Neural cell (in vitro differentiated cells): ENCODE results near the gene MOCOS. TPM values are rescaled to one million over a fixed set of nuclear protein-coding genes. Genes with fewer than 3 reads are reported as not detected.

ENCODE experiments used
- H2AFZ ChIP-seq: fragments of 200-600, 300-800 bp; sonication (generic), shearing (Covaris generic); 2 replicates; pipeline ENCODE4 v1.6.0; 2014; ENCODE audit warnings: low read depth, mild to moderate bottlenecking, antibody characterized with exemption, low read length, moderate library complexity
- H3F3A ChIP-seq: fragments of 200-600 bp; shearing (Covaris generic); 2 replicates; pipeline ENCODE4 v1.6.1; 2016; ENCODE audit warnings: mild to moderate bottlenecking, moderate library complexity, mixed read lengths, antibody characterized with exemption, low read length; ENCODE audit not compliant: insufficient read depth, poor library complexity, severe bottlenecking
- H3K27ac ChIP-seq: fragments of 200-600, 300-800 bp; sonication (generic), shearing (Covaris generic); 2 replicates; pipeline ENCODE4 v1.5.1; 2014; ENCODE audit warnings: mild to moderate bottlenecking, low read length, moderate library complexity
- H3K27me3 ChIP-seq: fragments of 300-800, 200-600 bp; sonication (generic), shearing (Covaris generic); 2 replicates; pipeline ENCODE4 v1.6.0; 2014; ENCODE audit warnings: mild to moderate bottlenecking, low read depth, low read length, moderate library complexity; ENCODE audit not compliant: insufficient read depth
- H3K36me3 ChIP-seq: fragments of 300-800, 200-600 bp; sonication (generic), shearing (Covaris generic); 2 replicates; pipeline ENCODE4 v1.5.1; 2014; ENCODE audit warnings: mild to moderate bottlenecking, antibody characterized with exemption, low read length, moderate library complexity; ENCODE audit not compliant: insufficient read depth
- H3K4me2 ChIP-seq: fragments of 300-800, 200-600 bp; sonication (generic), shearing (Covaris generic); 2 replicates; pipeline ENCODE4 v1.6.0; 2014; ENCODE audit warnings: mild to moderate bottlenecking, low read length
- H3K4me3 ChIP-seq: fragments of 300-800, 200-600 bp; sonication (generic), shearing (Covaris generic); 2 replicates; pipeline ENCODE4 v1.5.1; 2014; ENCODE audit warnings: mild to moderate bottlenecking, low read length, moderate library complexity
- H3K79me2 ChIP-seq: fragments of 200-600 bp; shearing (Covaris generic); replicated peaks from 2 replicates; pipeline ENCODE4 v1.6.0; 2014; ENCODE audit warnings: mild to moderate bottlenecking, low read length, moderate library complexity; ENCODE audit not compliant: insufficient read depth
- H3K9ac ChIP-seq: fragments of 300-800, 200-600 bp; sonication (generic), shearing (Covaris generic); 2 replicates; pipeline ENCODE4 v1.6.1; 2016; ENCODE audit warnings: mild to moderate bottlenecking, low read length, mixed read lengths
- H3K9me2 ChIP-seq: fragments of 200-600 bp; shearing (Covaris generic); 2 replicates; pipeline ENCODE4 v1.6.1; 2016; ENCODE audit warnings: mild to moderate bottlenecking, low read length, mixed read lengths; ENCODE audit not compliant: insufficient read depth
- H3K9me3 ChIP-seq: fragments of 200-600, 300-800 bp; sonication (generic), shearing (Covaris generic); 2 replicates; pipeline ENCODE4 v1.6.1; 2016; ENCODE audit warnings: mild to moderate bottlenecking, mixed run types, low read length, moderate library complexity, mixed read lengths
- H4K20me1 ChIP-seq: fragments of 200-600 bp; shearing (Covaris generic); 2 replicates; pipeline ENCODE4 v1.6.1; 2016; ENCODE audit warnings: mild to moderate bottlenecking, mixed run types; ENCODE audit not compliant: insufficient read depth
- CTCF ChIP-seq: fragments of 450-650 bp; IDR thresholded peaks from 2 replicates; pipeline ENCODE4 v1.5.1; 2014; ENCODE audit warnings: antibody characterized with exemption, mild to moderate bottlenecking, moderate library complexity; ENCODE audit not compliant: poor library complexity, severe bottlenecking
- EP300 ChIP-seq: fragments of 450-650 bp; conservative IDR thresholded peaks from 2 replicates; pipeline ENCODE4 v1.6.1; 2014; ENCODE audit warnings: antibody characterized with exemption, mild to moderate bottlenecking, moderate library complexity; ENCODE audit not compliant: poor library complexity, severe bottlenecking
- EZH2 ChIP-seq: fragments of 200-600, 300-800 bp; shearing (Covaris generic), sonication (generic); IDR thresholded peaks from 2 replicates; pipeline ENCODE4 v1.6.1; 2014; ENCODE audit warnings: antibody characterized with exemption, low read length, borderline replicate concordance, mild to moderate bottlenecking; ENCODE audit not compliant: insufficient read depth, poor library complexity, severe bottlenecking
- MXI1 ChIP-seq: fragments of 450-650 bp; conservative IDR thresholded peaks from 2 replicates; pipeline ENCODE4 v1.6.1; 2014; ENCODE audit warnings: antibody characterized with exemption, mild to moderate bottlenecking; ENCODE audit not compliant: poor library complexity, severe bottlenecking
- POLR2AphosphoS5 ChIP-seq: IDR thresholded peaks from 2 replicates; pipeline ENCODE4 v1.6.1; 2012
- REST ChIP-seq: IDR thresholded peaks from 2 replicates; pipeline ENCODE4 v1.6.1; 2012; ENCODE audit warnings: borderline replicate concordance
- SMC3 ChIP-seq: fragments of 450-650 bp; conservative IDR thresholded peaks from 2 replicates; pipeline ENCODE4 v1.6.1; 2014; ENCODE audit warnings: antibody characterized with exemption, mild to moderate bottlenecking, moderate library complexity; ENCODE audit not compliant: poor library complexity
- TAF1 ChIP-seq: IDR thresholded peaks from 2 replicates; pipeline ENCODE4 v1.6.1; 2012; ENCODE audit warnings: low read depth
- polyA plus RNA-seq: library from polyadenylated mRNA; depleted of rRNA; stranded (reverse); fragments of >200 nt; gene quantifications from 2 replicates; pipeline ENCODE4 v1.2.3, GENCODE V29; 2014

Gene MOCOS
- polyA plus RNA-seq, 1 donor from 2014 or later = not detected

DNA sequence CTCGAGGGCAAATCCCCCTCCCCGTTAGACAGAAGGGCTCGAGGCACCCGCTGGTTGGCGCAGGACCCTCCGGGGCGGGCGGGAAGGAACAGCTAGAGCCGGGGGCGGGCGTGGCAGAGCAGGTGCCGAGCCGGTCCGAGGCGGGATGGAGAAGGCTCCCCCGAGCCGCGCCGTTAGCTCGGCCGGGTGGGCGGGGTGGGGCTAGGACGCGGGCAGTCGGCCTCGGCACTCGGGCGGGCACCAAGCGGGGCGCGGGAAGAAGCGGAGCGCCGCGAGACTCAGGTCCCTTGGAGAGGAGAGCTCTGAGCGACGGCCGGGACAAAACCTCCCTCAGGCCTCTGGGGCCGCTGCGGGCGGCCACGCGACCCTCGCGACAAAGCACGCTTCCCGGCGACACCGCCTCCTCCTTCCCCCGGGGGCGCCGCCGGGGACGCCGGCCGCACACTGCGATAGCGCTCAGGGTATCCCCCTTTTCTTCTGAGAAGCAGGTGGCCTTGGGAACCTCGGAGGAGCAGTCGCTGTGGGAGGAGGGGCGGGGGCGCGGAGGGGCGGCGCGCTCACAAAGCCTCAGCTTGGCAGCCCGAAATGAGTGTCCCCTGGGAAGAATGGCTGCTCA, 110.9 kb downstream of the MOCOS start:
- TF ChIP-seq POLR2AphosphoS5 = peak; percentile 53
- peak; percentile 7 for TF ChIP-seq REST
- no peak for TF ChIP-seq TAF1
- TF ChIP-seq EP300 = no peak
- TF ChIP-seq EZH2 = no peak
- TF ChIP-seq MXI1 = peak; percentile 40
- no peak for TF ChIP-seq SMC3
- Histone ChIP-seq H4K20me1 (no peaks in the 10 kb centered on the region), H2AFZ (peak overlapping the region; percentile 45), H3K9ac (peak overlapping the region; percentile 87), H3K9me3 (no peaks in the 10 kb centered on the region), H3K36me3 (no peaks in the 10 kb centered on the region), H3K27ac (peak overlapping the region; percentile 73), H3K4me2 (no peak overlapping the region), H3K79me2 (peaks cover 44% of the 10 kb centered on the region), H3K27me3 (no peaks in the 10 kb centered on the region), H3F3A (no peaks in the 10 kb centered on the region), H3K4me3 (peak overlapping the region; percentile 90), H3K9me2 (no peaks in the 10 kb centered on the region)

- H3K27ac ChIP-seq = peak overlapping the region; percentile 73
- no peaks in the 10 kb centered on the region for H4K20me1 ChIP-seq
- peak overlapping the region; percentile 87 for H3K9ac ChIP-seq
Observed at GRCh38 chr18:36299015-36299414, 111.7 kb downstream of the MOCOS start.

More at GRCh38 chr18:36299015-36299414, 111.7 kb downstream of the MOCOS start:
- Histone ChIP-seq H3K79me2 (peaks cover 52% of the 10 kb centered on the region), H3K27me3 (no peaks in the 10 kb centered on the region), H3K36me3 (no peaks in the 10 kb centered on the region), H2AFZ (peak overlapping the region; percentile 19), H3K9me2 (no peaks in the 10 kb centered on the region), H3K4me3 (peak overlapping the region; percentile 90), H3K4me2 (peak overlapping the region; percentile 82), H3K9me3 (no peaks in the 10 kb centered on the region), H3F3A (no peaks in the 10 kb centered on the region)
- TF ChIP-seq EP300 (no peak), MXI1 (no peak), CTCF (no peak), REST (no peak)
